Body of pancreas (tissue), 4 donors: ENCODE results near the gene ENPP1. TPM values are rescaled to one million over a fixed set of nuclear protein-coding genes. Genes with fewer than 3 reads are reported as not detected.
"Not testable (repeated sequence)": the region's sequence is repeated elsewhere in the genome, so short reads cannot be mapped to it uniquely, and the experiment has no call there.

ENCODE experiments used
- ATAC-seq: fragments of 150-250 bp; one replicate; pipeline ENCODE4 v1.9.1; 2016
- DNase-seq, 4 donors: peaks; one replicate each; pipeline ENCODE4 v3.0.0-alpha.2; 2019
- H3K27ac ChIP-seq, 4 donors: fragments of 200-600 bp; sonication (generic); 1 replicate in 3 of 4; 2 replicates in 1 of 4; pipeline versions ENCODE4 v1.5.1 to v1.6.1; 2016 to 2019; ENCODE audit warnings: mild to moderate bottlenecking in 1 of 4, mixed read lengths in 1 of 4, moderate library complexity in 1 of 4
- H3K27me3 ChIP-seq, 2 donors: fragments of 200-600 bp; sonication (generic); one replicate each; pipeline ENCODE4 v1.6.0; 2016; ENCODE audit warnings: mild to moderate bottlenecking in 1 of 2
- H3K36me3 ChIP-seq, 2 donors: fragments of 200-600 bp; sonication (generic); replicated peaks in 1 of 2; 2 replicates each; pipeline ENCODE4 v1.5.1; 2016; ENCODE audit warnings: low read depth in 2 of 2; ENCODE audit not compliant: insufficient read depth in 1 of 2
- H3K4me1 ChIP-seq: fragments of 200-600 bp; sonication (generic); one replicate; pipeline ENCODE4 v1.6.0; 2016
- H3K4me3 ChIP-seq, 2 donors: fragments of 200-600 bp; sonication (generic); 1 replicate in 1 of 2; 2 replicates in 1 of 2; pipeline ENCODE4 v1.5.1; 2016 to 2019
- H3K9me3 ChIP-seq, 3 donors: fragments of 200-600 bp; sonication (generic); 1 replicate in 2 of 3; 2 replicates in 1 of 3; pipeline ENCODE4 v1.5.1; 2016
- CTCF ChIP-seq, 7 experiments: fragments of 450-650 bp in 4 of 7; fragments of 200-600 bp in 3 of 7; sonication (generic) in 3 of 7; IDR thresholded peaks; one replicate each; pipeline ENCODE4 v1.5.1; 2016 to 2019; ENCODE audit warnings: antibody characterized with exemption in 7 of 7
- POLR2A ChIP-seq, 3 donors: fragments of 450-650 bp; IDR thresholded peaks; one replicate each; pipeline ENCODE4 v1.6.1; 2016; ENCODE audit warnings: antibody characterized with exemption in 3 of 3, mild to moderate bottlenecking in 2 of 3
- WGBS, 2 donors: methylation state at CpG; one replicate each; pipeline ENCODE4 v1.1.5; 2017; 5-methylcytosine and 5-hydroxymethylcytosine counted together
- intact Hi-C: fragments of 100-400 bp; cut with DNase I; formaldehyde crosslinking; loops from one replicate; pipeline ENCODE4 v1.15.1; 2023
- total RNA-seq, 2 donors: library from RNA; depleted of rRNA; stranded (reverse); fragments of >200 nt; gene quantifications; one replicate each; pipeline ENCODE4 v1.1.0, GENCODE V29; 2016

Gene ENPP1
- total RNA-seq, 2 donors from 2014 or later = 16.2 to 19.2 TPM

GRCh38 chr6:131851049-131851769, 43.4 kb downstream of the ENPP1 start:
- no peak for TF ChIP-seq POLR2A (IDR thresholded peaks at IDR 0.05)
- TF ChIP-seq CTCF (IDR thresholded peaks at IDR 0.05) = no peak
- peak in 1 of 4 donors; percentile 24 for DNase-seq
- ATAC-seq = no peak
- intact Hi-C loops = no loop called here
- Histone ChIP-seq H3K27me3 (no peaks in the 10 kb centered on the region), H3K27ac (no peak overlapping the region), H3K4me1 (peaks cover 25% of the 10 kb centered on the region), H3K9me3 (no peaks in the 10 kb centered on the region), H3K36me3 (no peaks in the 10 kb centered on the region), H3K4me3 (no peak overlapping the region)
- WGBS, 2 donors = 58% methylated on average over 8 of the region's 8 CpGs

GRCh38 chr6:131852200-131852599, 44.4 kb downstream of the ENPP1 start:
- no peaks in the 10 kb centered on the region for H3K9me3 ChIP-seq
- peaks cover 25% of the 10 kb centered on the region for H3K4me1 ChIP-seq
- TF ChIP-seq CTCF (IDR thresholded peaks at IDR 0.05) (no peak), POLR2A (IDR thresholded peaks at IDR 0.05) (no peak)

DNA sequence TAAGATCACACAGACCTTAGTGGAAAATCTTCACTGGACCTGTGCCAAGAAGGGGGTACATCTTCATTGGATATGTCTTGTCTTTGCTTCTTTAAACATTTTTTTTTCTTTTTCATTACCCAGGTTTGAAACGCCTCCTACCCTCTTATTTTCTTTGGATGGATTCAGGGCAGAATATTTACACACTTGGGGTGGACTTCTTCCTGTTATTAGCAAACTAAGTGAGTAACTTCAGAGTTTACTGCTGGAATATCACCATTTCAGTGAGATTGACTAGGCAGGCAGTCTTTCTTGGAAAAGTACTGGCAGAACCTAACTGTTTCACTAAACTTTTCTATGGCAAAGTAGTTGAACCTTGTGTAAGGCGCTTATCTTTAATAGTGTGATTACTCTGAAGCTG, 47.0 kb downstream of the ENPP1 start:
- peaks cover 29% of the 10 kb centered on the region for H3K4me1 ChIP-seq
- DNase-seq = no peak
- no peaks in the 10 kb centered on the region for H3K36me3 ChIP-seq
- no peak for ATAC-seq
- 55 to 66% methylated on average over 2 of the region's 2 CpGs for WGBS, 2 donors
- no peak overlapping the region for H3K4me3 ChIP-seq
- no peaks in the 10 kb centered on the region for H3K27me3 ChIP-seq
- H3K27ac ChIP-seq = peak overlapping the region in 1 of 4 donors; percentile 40
- H3K9me3 ChIP-seq = no peaks in the 10 kb centered on the region
- intact Hi-C loops = no loop called here
- no peak for TF ChIP-seq POLR2A (IDR thresholded peaks at IDR 0.05)
- no peak for TF ChIP-seq CTCF (IDR thresholded peaks at IDR 0.05)

More at GRCh38 chr6:131852200-131852599, 44.4 kb downstream of the ENPP1 start:
- Histone ChIP-seq H3K27me3 (no peaks in the 10 kb centered on the region), H3K4me3 (no peak overlapping the region), H3K27ac (no peak overlapping the region), H3K36me3 (no peaks in the 10 kb centered on the region)
- intact Hi-C loops = no loop called here
- DNase-seq (no peak), ATAC-seq (no peak)

DNA sequence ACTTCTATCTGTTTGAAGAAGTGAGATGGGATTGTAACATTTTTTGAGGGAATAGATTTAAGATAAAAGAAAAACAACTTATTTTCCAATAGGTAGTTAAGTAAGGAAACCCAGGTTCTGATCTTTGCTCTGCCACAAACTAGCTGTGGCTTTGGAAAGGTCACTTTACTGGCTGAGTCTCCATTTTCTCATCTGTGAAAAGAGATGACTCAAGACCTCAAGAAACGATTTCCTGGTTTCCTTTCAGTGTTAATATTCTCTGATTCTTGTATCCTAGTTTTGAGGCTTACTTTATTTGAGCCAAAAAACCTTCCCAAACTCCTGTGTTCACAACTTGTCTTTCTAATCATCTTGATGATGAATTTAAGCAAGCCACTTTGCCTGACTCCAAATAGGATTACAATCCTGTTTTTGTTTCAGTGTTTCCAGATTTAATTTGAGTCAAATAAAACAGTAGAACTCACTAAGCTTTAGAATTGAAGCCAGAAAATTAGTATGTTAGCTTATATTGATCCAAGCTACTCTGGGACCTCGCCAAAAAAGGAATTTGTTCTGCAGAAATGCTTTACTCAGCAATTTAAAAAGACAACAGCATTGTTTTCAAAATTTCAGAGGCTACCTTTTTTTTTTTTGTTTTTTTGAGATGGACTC, 51.1 kb downstream of the ENPP1 start:
- H3K27me3 ChIP-seq = no peaks in the 10 kb centered on the region
- intact Hi-C loops = no loop called here
- 4 to 11% methylated on average over 2 of the region's 2 CpGs for WGBS, 2 donors
- peak; percentile 38 for ATAC-seq
- DNase-seq = no peak
- peak overlapping the region in 3 of 4 donors; percentile 6 to 44 (median 13) for H3K27ac ChIP-seq
- H3K4me1 ChIP-seq = peaks cover 23% of the 10 kb centered on the region
- H3K4me3 ChIP-seq = no peak overlapping the region
- no peaks in the 10 kb centered on the region for H3K36me3 ChIP-seq
- TF ChIP-seq POLR2A (IDR thresholded peaks at IDR 0.05) = no peak
- no peak for TF ChIP-seq CTCF (IDR thresholded peaks at IDR 0.05)
- H3K9me3 ChIP-seq = no peaks in the 10 kb centered on the region

- DNase-seq, H3K9me3 ChIP-seq, H3K27me3 ChIP-seq, intact Hi-C loops, H3K27ac ChIP-seq, H3K4me3 ChIP-seq, ATAC-seq, H3K36me3 ChIP-seq: not testable (repeated sequence)
- peaks cover 26% of the 10 kb centered on the region for H3K4me1 ChIP-seq
- 85 to 90% methylated on average over 5 of the region's 5 CpGs for WGBS, 2 donors
Measured at GRCh38 chr6:131859658-131860057, 51.8 kb downstream of the ENPP1 start.
